H1 (cell line): ENCODE measurements around the gene DPPA4. TPM values are rescaled to one million over a fixed set of nuclear protein-coding genes. Genes with fewer than 3 reads are reported as not detected.

Source experiments
- CTCF ChIP-seq, 3 experiments: IDR thresholded peaks; 1 replicate in 2 of 3; 2 replicates in 1 of 3; pipeline versions ENCODE4 v1.5.1 to v1.6.1; 2011; ENCODE audit warnings: low read length in 3 of 3, mild to moderate bottlenecking in 3 of 3, inconsistent platforms in 2 of 3, low read depth in 1 of 3, moderate library complexity in 1 of 3; ENCODE audit not compliant: insufficient read depth in 1 of 3; ENCODE audit errors: control extremely low read depth in 1 of 3
- E2F6 ChIP-seq: IDR thresholded peaks from 2 replicates; pipeline ENCODE4 v1.6.1; 2012; ENCODE audit warnings: inconsistent platforms
- KDM1A ChIP-seq: fragments of 200-600, 300-600 bp; sonication (generic); IDR thresholded peaks from 2 replicates; pipeline ENCODE4 v1.7.1; 2016; ENCODE audit warnings: mild to moderate bottlenecking, low read length, borderline replicate concordance
- KDM4A ChIP-seq: IDR thresholded peaks from one replicate; pipeline ENCODE4 v1.7.1; 2012; ENCODE audit warnings: low read depth, mild to moderate bottlenecking, moderate library complexity, low read length, inconsistent platforms; ENCODE audit not compliant: severe bottlenecking
- SAP30 ChIP-seq: fragments of 300-600 bp; sonication (generic); IDR thresholded peaks from 2 replicates; pipeline ENCODE4 v1.7.1; 2012; ENCODE audit warnings: low read length, moderate library complexity, mild to moderate bottlenecking, inconsistent platforms; ENCODE audit not compliant: insufficient read depth, insufficient replicate concordance
- SUZ12 ChIP-seq: fragments of 200-600 bp; sonication (generic); IDR thresholded peaks from 2 replicates; pipeline ENCODE4 v1.6.1; 2012; ENCODE audit warnings: mild to moderate bottlenecking, inconsistent platforms, low read length, moderate library complexity, mixed read lengths
- TAF1 ChIP-seq: IDR thresholded peaks from 2 replicates; pipeline ENCODE4 v1.6.1; 2011; ENCODE audit warnings: mild to moderate bottlenecking, low read depth, low read length
- TCF12 ChIP-seq: IDR thresholded peaks from 2 replicates; pipeline ENCODE4 v1.6.1; 2011; ENCODE audit warnings: low read depth, mild to moderate bottlenecking, low read length
- polyA plus RNA-seq, 7 experiments: library from polyadenylated mRNA; depleted of rRNA in 3 of 7; stranded (reverse) in 5 of 7; unstranded in 2 of 7; fragments of >200 nt in 5 of 7; fragments of 200-250 nt in 2 of 7; gene quantifications; 1 replicate in 5 of 7; 2 replicates in 1 of 7; 4 replicates in 1 of 7; pipeline versions ENCODE4 v1.2.1 to v1.2.3, GENCODE V29; 2011 to 2013; ENCODE audit warnings: missing spikeins in 2 of 7, mixed read lengths in 2 of 7
- total RNA-seq: library from RNA; stranded (reverse); fragmentation: NEBNext Ultra II Directional; extraction: Animal tissue kit (Norgen Biotek cat#: 25700); gene quantifications from 2 replicates; pipeline ENCODE4 v1.2.1, GENCODE V29; 2021

Gene DPPA4
- total and polyA plus RNA-seq, 2 of the 8 experiments (the other 6 are each of a cell fraction or from before 2014, with no cell fraction given) = 424 to 772 TPM

GRCh38 chr3:109278546-109278945, 58.8 kb downstream of the DPPA4 start (continued):
- TF ChIP-seq CTCF (IDR thresholded peaks at IDR 0.05; ENCODE audit: control extremely low read depth in 1 of 3, insufficient read depth in 1 of 3, low read depth in 1 of 3, low read length in 3 of 3) = no peak
- TF ChIP-seq SAP30 = no peak
- no peak for TF ChIP-seq KDM4A
- TF ChIP-seq TCF12 = no peak
- no peak for TF ChIP-seq E2F6
- no peak for TF ChIP-seq SUZ12
- TF ChIP-seq KDM1A = no peak
- TF ChIP-seq TAF1 = no peak
